SK-N-SH (cell line): ENCODE measurements around the gene SETD5. TPM values are rescaled to one million over a fixed set of nuclear protein-coding genes. Genes with fewer than 3 reads are reported as not detected.

Source experiments
- polyA plus RNA-seq, 3 experiments: library from polyadenylated mRNA; depleted of rRNA; stranded (reverse); fragments of >200 nt; gene quantifications; 2 replicates each; pipeline ENCODE4 v1.2.3, GENCODE V29; 2012

The SETD5 gene
- polyA plus RNA-seq, 1 of the 3 experiments (the other 2 are of a cell fraction), result 32.3 TPM

Other genes with a start within 250 kb of the SETD5 start
- 2.8 and 3.0 TPM in 2 replicates for gene SRGAP3, start 148.0 kb upstream of the SETD5 start, polyA plus RNA-seq (2012; rRNA removed)
- gene THUMPD3, start 34.6 kb upstream of the SETD5 start, polyA plus RNA-seq (2012; rRNA removed), result 27.1 and 34.2 TPM in 2 replicates
- 0.39 and 0.91 TPM in 2 replicates for gene LHFPL4, start 156.2 kb downstream of the SETD5 start, polyA plus RNA-seq (2012; rRNA removed)